NCI-H1417 (cell line): ENCODE results near the gene MIB2.
"Not testable (repeated sequence)": the region's sequence is repeated elsewhere in the genome, so short reads cannot be mapped to it uniquely, and the experiment has no call there.

ENCODE experiments used
- DNase-seq, 3 experiments: peaks; one replicate each; lab custom pipeline; 2025; lab: John Stamatoyannopoulos, UW

MIB2 gene

DNA sequence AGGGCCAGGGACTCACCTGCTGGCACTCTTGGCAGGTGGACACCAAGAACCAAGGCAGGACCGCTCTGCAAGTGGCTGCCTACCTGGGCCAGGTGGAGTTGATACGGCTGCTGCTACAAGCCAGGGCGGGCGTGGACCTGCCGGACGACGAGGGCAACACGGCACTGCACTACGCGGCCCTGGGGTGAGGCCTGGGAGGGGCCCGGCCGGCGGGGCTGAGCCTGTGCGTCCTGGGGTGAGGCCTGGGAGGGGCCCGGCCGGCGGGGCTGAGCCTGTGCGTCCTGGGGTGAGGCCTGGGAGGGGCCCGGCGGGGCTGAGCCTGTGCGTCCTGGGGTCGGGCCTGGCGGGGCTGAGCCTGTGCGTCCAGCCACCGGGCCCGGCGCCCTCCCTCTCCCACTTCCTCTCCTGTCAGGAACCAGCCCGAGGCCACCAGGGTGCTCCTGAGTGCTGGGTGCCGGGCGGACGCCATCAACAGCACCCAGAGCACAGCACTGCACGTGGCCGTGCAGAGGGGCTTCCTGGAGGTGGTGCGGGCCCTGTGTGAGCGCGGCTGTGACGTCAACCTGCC is 12.0 kb downstream of the MIB2 start:
- DNase-seq: no peak

DNA sequence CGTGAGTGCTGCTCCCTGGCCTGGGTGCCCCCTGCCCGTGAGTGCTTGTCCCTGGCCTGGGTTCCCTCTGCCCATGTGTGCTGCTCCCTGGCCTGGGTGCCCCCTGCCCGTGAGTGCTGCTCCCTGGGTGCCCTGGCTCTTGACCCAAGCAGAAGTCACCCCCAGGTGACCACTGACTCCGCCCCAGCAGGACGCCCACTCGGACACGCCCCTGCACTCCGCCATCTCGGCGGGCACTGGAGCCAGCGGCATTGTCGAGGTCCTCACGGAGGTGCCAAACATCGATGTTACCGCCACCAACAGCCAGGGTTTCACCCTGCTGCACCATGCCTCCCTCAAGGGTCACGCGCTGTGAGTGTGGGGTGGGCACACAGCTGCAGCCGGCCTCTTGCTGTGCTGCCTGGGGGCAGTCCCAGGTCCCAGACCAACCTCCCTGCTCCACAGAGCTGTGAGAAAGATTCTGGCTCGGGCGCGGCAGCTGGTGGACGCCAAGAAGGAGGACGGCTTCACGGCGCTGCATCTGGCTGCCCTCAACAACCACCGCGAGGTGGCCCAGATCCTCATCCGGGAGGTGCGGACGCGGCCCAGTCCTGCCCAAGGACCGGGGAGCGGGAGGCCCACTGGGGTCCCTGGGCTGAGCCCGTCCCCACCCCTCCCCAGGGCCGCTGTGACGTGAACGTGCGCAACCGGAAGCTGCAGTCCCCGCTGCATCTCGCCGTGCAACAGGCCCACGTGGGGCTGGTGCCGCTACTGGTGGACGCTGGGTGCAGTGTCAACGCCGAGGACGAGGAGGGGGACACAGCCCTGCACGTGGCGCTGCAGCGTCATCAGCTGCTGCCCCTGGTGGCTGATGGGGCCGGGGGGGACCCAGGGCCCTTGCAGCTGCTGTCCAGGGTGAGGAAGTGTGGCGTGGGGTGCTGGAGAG is 12.8 kb downstream of the MIB2 start:
- DNase-seq: no peak

DNA sequence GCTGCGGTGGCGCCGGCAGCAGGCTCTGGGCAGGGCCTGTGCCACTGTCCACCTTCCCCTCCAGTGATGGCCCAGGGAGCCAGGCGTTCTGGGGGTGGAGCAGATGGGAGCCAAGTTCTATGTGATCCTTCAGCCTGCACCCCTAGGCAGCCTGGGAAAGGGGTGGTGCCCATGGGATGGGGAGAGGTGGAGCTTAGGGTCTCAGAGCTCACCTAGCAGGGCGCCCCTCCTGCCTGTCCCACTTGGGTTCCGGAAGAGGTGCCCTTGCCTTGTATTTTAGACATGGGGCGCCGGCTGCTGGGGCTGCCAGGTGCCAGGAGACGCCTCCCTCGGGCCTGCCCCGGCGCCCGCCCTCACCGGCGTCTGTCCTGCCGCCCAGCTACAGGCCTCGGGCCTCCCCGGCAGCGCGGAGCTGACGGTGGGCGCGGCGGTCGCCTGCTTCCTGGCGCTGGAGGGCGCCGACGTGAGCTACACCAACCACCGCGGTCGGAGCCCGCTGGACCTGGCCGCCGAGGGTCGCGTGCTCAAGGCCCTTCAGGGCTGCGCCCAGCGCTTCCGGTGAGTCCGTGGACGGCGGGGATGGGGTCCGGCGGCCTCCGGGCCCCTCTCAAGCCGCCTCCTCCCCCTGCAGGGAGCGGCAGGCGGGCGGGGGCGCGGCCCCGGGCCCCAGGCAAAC is 13.6 kb downstream of the MIB2 start:
- no peak for DNase-seq

DNA sequence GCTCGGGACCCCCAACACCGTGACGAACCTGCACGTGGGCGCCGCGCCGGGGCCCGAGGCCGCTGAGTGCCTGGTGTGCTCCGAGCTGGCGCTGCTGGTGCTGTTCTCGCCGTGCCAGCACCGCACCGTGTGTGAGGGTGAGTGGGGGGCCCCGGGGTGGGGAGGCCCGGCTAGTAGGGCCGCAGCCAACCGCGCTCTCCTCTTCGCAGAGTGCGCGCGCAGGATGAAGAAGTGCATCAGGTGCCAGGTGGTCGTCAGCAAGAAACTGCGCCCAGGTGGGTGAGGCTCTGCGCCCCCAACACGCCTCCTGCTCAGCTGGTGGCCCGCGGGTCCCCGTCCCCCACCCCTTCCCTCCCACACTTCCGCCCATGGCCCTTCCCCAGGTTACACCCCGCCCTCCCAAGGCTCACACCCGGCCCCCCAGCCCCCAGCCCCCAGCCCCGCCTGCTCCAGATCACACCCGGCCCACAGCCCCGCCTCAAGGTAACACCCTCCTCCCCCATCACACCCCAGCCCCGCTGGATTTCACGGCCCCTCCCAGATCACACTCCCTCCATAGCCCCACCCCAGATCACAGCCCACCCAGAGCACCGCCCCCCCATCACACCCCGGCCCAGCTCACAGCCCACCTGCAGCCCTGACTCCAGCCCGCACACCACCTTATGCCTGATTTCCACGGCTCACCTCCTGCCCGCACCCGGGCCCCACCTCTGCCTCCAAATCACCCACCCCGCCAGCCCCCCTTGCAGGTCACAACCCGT is 14.3 kb downstream of the MIB2 start:
- DNase-seq: no peak

DNA sequence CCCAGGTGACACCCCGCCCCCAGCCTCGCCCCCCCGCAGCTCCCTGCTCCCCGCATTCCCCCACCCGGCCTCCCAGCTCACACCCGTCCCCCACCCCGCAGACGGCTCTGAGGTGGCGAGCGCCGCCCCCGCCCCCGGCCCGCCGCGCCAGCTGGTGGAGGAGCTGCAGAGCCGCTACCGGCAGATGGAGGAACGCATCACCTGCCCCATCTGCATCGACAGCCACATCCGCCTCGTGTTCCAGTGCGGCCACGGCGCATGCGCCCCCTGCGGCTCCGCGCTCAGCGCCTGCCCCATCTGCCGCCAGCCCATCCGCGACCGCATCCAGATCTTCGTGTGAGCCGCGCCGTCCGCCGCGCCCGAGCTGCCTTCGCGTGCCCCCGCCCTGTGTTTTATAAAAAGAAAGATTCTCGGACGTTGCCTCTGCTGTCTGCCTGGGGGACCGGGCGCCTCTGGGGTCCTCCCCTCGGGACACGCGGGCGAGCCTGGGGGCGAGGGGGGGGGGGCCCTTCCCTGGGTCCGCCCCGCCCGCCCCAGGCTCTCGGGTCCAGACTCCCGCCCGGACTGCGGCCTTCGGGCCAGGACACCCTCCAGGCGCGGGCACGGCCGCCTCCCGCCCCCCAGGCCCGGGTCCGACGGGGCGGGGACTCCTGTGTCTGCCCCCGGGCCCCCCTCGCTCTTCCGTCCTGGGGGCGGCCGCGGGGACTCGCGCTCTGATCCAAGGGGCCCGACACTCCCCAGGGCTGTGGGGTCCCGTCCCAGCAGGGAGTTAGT is 15.1 kb downstream of the MIB2 start:
- peak in 1 of 3 experiments; percentile 69 for DNase-seq

DNA sequence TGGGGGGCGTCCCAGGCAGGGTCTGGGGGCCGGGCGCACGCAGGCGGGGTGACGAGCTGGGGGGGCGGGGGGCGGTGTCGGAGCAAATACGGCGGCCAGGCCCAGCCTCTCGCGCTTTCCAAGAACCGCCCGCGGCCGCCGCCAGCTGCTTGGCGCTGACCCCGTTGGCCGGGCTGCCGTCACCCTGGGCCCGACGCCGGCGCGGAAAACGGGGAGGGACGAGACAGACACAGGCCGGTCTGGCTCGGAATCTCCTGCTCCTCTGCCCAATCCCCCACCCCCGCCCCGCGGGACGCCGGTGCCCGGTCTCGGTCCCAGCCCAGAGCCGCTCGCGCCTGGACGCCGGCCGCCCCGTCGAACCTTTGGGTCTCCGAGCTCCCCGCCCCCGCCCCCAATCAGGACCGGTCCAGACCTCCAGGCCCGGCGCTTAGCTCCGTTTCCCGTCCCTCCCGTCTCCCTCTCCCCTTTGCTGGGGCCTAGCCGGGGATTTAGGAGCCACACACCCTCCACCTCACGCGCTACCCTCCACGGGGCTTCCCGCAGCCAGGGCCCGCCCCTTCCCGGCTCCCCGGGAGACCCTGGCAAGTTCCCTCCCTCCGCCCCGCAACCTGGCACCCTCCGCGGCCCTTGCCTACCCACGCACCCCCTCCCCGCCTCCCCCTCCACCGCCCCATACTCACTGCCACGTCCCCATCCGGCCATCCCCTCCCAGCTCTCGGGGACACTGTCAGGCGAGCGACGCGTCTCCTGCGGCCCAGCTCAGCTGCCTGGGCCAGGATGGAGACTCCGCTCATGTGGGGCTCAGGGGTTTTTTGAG is 15.9 kb downstream of the MIB2 start:
- no peak for DNase-seq

DNA sequence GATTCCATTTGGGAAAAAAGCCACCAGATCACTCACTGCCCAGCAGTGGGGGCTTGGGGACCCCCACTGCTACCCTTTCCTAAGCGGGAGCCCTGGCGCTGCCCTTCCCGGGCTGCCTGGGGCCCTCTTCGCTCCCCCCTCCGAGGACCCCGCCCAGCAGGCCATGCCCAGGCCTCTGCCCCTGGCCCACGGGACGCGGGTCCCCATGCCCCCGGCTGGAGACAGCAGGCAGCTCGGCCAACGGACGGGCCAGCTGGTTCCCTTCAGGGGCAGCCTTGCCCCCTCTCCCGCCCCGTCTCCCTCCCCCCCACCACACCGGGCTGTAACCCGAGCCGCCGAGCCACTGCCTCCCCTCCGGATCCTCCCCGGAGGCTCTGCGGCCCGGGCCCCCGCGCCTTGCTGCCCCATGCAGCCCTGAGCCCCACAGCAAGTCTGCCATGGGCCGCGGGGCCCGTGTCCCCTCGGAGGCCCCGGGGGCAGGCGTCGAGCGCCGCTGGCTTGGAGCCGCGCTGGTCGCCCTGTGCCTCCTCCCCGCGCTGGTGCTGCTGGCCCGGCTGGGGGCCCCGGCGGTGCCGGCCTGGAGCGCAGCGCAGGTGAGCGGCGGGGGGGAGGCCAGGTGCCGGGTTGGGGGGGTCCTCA is 16.6 kb downstream of the MIB2 start, which contains the start of gene MMP23B:
MMP23B (plus strand) TSS at position 392 of the 639 bp plus-strand sequence; CDS start at position 438, 46 bp downstream.
- DNase-seq: peak in 2 of 3 experiments; percentile 4 to 17

DNA sequence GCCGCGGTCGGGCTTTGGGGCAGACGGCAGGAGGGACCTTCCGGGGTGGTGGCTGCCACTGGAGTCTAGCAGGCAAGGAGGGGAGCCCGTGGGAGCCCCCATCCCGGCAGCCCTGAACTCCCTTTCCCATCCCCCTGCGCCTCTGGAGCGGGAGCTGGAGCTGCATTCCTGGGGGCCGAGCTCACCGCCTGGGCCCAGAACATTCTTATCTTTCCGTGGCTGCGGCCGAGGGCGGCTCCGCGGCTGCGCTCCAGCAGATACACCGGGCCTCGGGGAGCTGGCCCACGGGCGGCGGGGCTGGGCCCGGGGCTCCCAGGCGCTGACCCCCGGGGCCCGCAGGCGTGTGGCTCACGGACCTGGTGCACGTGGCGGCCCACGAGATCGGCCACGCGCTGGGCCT is 18.1 kb downstream of the MIB2 start:
- not testable (repeated sequence) for DNase-seq

DNA sequence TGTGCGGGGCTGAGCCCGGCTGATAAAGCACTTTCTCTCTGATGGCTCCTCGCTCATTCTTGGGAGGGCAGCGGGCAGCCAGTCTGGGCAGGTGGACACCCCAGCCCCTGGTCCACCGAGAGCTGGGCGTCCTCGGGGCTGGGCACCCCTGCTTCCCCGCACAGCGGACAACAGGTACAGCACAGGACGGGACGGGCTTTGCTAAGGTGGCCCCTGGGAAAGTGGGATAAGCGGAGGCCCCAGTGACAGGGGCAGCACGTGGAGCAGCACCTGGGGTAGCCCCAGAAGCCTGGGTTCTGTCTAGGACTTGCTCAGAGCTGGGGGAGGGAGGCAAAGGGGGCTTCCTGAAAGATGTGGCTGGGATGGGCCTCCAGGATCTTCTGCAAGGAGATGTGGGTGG is 19.3 kb downstream of the MIB2 start:
- not testable (repeated sequence) for DNase-seq

DNA sequence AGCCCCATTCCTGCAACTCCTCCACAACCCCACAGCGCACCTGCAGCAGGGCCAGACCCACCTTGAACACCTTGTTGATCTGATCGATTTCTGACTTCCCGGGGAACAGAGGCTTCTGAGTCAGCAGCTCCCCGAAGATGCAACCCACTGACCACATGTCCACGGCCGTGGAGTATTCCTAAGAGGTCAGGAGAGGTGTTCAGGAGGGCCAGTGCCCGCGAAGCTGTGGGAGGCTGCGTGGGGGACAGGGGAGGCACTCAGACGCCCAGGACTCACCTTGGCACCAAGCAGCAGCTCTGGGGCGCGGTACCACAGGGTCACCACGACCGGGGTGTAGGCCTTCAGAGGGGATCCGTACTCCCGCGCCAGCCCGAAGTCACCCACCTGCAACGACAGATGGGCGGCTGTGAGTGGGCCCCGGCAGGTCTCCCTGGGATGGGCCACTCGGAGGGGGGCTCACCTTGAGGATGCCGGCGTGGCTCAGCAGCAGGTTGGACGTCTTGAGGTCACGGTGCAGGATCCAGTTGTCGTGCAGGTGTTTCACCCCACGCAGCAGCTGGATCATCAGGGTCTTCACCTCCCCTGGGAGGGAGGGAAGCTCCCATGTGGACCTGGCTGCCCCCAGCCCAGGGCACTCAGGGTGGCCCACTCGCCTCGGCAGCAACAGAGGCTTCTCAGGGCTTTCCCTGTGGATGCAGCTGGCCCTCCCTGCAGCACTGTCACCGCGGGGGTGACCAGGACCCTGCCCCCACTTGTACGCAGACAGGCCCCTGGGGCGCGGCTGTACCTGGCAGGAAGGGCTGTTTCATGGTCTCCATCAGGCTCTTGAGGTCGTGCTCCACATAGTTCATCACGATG is 21.6 kb downstream of the MIB2 start:
- not testable (repeated sequence) for DNase-seq

DNA sequence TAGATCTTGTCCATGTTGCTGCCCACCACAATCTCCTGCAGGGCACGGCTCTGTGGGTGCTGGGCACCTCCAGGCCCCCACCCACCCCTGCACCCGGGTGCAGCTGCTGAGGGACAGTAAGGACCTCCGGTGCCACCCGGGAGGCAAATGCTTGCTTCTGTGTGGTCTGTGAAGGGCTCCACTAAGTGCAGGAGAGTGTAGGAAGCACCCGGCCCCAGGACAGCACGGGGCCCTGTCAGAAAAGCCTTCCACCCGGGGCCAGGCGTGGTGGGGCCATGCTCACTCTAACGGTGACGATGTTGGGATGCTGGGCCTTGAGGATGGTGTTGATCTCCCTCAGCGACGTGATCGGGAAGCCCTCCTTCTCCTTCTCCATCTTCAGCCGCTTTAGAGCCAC is 22.2 kb downstream of the MIB2 start:
- not testable (repeated sequence) for DNase-seq

DNA sequence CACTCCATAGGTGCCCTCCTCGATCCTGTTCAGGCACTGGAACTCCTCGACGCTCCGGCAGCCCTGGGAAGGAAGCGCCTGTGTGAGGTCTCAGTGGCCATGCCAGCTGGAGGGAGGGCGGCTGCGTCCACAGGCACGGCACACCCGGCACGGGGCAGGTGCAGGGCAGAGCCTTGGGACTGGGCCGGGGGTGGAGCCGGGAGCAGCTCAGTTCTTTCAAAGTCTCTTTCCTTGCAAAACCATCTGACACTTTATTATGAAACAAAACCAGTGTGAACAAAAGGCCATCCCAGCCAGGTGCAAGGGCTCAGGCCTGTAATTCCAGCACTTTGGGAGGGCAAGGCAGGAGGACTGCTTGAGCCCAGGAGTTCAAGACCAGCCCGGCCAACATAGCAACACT is 23.2 kb downstream of the MIB2 start:
- not testable (repeated sequence) for DNase-seq

DNA sequence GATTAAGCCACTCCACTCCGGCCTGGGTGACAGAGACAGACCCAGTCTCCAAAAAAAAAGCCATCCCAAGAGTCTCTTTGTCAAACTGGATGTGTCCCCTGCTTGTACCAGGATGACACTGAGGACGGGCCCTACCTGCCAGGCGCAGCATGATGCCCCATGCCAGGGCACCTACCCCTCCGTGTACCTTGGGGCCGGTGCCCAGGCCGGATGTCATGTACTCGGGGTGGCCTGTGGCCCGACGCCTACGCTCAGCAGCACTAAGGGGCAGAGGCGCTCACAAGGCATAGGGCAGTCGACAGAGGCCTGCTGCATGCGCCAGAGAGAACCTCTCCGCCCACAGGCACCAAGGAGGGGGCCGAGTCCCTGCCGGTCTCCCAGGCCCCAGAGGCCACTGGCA is 24.1 kb downstream of the MIB2 start:
- not testable (repeated sequence) for DNase-seq

DNA sequence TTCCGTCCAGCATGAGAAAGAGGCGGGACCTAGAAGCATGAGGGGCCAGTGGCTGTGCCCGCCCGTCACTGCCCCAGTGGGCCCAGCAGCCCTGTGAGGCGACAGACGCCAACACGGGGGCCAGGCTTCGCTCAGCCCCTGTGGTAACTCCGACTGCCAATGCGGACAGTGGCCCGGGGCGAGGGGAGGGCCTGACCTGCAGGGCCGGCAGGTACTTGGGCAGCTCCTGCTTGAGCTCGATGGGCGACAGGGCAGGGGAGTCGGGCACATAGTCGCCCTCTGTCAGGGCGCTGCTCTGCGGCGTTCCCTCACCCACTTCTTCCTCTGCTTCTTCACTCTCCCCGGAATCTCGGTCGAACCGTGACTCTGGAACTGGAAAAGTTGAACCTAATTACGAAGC is 24.8 kb downstream of the MIB2 start:
- DNase-seq: not testable (repeated sequence)

DNA sequence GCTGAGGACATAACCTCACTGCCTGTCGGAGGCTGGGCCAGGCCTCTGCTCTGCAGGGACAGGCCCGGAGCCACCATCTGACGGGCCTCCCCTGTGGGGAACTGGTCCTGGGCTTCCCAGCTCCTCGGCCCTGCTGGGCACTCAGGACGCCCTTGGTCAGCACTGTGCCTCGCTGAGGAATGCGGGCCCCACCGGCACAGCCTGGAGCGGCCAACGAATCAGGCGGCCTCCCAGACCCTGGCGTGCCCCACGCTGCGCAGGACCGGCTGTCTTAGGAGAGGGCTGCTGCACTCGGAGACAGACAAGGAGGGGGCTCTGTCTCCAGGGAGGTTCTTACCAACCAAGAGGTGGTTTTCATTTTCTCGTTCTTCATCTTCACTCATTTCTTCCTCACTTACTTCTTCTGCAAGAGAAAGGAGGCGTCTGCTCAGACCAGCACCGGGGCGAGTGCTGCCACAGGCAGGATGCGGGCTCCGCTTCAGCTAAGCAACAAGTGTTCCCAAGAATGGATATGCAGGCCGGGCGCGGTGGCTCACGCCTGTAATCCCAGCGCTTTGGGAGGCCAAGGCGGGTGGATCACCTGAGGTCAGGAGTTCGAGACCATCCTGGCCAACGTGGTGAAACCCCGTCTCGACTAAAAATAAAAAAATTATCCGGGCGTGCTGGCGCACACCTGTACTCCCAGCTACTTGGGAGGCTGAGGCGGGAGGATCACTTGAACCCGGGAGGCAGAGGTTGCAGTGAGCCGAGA is 25.6 kb downstream of the MIB2 start:
- not testable (repeated sequence) for DNase-seq

DNA sequence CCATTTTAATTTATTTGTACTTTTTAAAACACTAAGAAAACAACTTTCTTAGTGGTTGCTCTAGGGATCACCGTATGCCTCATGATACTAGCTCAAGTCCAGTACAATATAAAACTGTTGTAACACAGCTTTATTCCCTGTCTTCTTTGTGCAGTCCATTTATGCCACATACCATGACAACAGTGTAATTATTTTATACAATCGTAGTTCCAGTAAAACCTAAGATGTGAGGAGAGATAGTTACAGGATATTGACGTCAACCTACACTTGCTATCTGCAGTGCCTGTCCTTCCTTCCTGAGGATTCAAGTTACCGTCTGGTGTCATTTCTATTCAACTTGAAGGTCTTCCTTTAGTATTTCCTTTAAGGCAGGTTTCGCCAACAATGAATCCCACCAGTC is 31.0 kb downstream of the MIB2 start:
- not testable (repeated sequence) for DNase-seq

DNA sequence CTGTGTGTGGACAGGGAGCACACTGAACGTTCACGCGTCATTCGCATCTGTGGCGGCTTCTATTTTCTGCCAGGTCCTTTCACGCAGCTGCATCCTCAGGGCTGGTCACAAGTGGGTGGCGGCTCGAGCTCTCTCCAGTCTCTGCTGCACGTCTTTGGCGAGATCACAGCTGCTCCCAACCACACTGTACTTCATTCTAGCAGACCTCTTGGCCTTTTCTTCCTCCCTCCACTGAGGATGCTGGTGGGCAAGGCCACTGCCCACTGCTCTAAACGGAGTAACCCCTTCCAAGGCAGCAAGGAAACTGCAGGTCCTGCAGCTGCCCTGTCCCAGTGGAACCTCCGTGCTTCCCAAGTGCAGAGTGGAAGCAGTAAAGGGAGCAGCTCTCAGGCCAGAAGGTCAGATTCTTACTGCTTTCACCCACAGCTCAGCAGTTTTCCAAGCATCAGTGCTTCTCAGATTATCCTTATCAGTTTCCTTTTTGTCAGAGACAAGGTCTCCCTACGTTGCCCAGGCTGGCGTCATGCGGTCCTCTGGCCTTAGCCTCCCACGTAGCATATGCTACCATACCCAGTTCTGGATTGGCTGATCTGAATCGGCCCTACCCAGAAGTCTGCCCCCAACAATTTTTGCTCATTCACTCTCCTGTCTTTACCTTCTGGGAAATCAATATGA is 32.4 kb downstream of the MIB2 start:
- DNase-seq: not testable (repeated sequence)
